Gastroesophageal sphincter (tissue), 3 donors: ENCODE measurements around the gene FTCD.

Experiments
- CTCF ChIP-seq, 4 experiments: fragments of 200-600 bp in 2 of 4; fragments of 450-650 bp in 2 of 4; sonication (generic) in 1 of 4; IDR thresholded peaks; one replicate each; pipeline ENCODE4 v1.5.1; 2017 to 2019; ENCODE audit warnings: antibody characterized with exemption in 4 of 4, mild to moderate bottlenecking in 2 of 4, moderate library complexity in 2 of 4
- EP300 ChIP-seq: sonication (generic); formaldehyde crosslinking; IDR thresholded peaks from one replicate; pipeline ENCODE4 v1.6.1; 2017; ENCODE audit warnings: antibody characterized with exemption, mild to moderate bottlenecking
- POLR2A ChIP-seq, 2 donors: fragments of 450-650 bp; IDR thresholded peaks; one replicate each; pipeline ENCODE4 v1.6.1; 2017; ENCODE audit warnings: antibody characterized with exemption in 2 of 2, mild to moderate bottlenecking in 2 of 2, moderate library complexity in 1 of 2
- POLR2AphosphoS5 ChIP-seq: sonication (generic); formaldehyde crosslinking; IDR thresholded peaks from one replicate; pipeline ENCODE4 v1.6.1; 2017; ENCODE audit warnings: antibody characterized with exemption

- no peak for TF ChIP-seq CTCF (IDR thresholded peaks at IDR 0.05)
- TF ChIP-seq POLR2AphosphoS5: peak; percentile 13
- no peak for TF ChIP-seq POLR2A (IDR thresholded peaks at IDR 0.05)
- no peak for TF ChIP-seq EP300
Measured at GRCh38 chr21:46188226-46189212, 33.1 kb upstream of the FTCD start.
